Gastrocnemius medialis (tissue), 4 donors: ENCODE measurements around the gene PRXL2C.

Source experiments
- CTCF ChIP-seq, 5 experiments: fragments of 450-650 bp in 3 of 5; fragments of 200-600 bp in 2 of 5; sonication (generic) in 2 of 5; IDR thresholded peaks in 4 of 5; conservative IDR thresholded peaks in 1 of 5; 1 replicate in 4 of 5; 2 replicates in 1 of 5; pipeline ENCODE4 v1.5.1; 2016 to 2019; ENCODE audit warnings: antibody characterized with exemption in 5 of 5, mild to moderate bottlenecking in 3 of 5, moderate library complexity in 3 of 5
- POLR2A ChIP-seq, 2 donors: fragments of 450-650 bp; IDR thresholded peaks; one replicate each; pipeline ENCODE4 v1.6.1; 2017; ENCODE audit warnings: antibody characterized with exemption in 2 of 2, mild to moderate bottlenecking in 2 of 2, moderate library complexity in 2 of 2

GRCh38 chr9:96596601-96597111, 58.5 kb downstream of the PRXL2C start:
- TF ChIP-seq CTCF (IDR thresholded peaks at IDR 0.05 in 4 of 5, conservative IDR thresholded peaks at IDR 0.05 in 1 of 5) (no peak), POLR2A (IDR thresholded peaks at IDR 0.05) (no peak)
